H9 (cell line): ENCODE results near the gene PXYLP1. TPM values are rescaled to one million over a fixed set of nuclear protein-coding genes. Genes with fewer than 3 reads are reported as not detected.

Source experiments
- DNase-seq: peaks from one replicate; pipeline ENCODE4 v3.0.0-alpha.2; 2017
- H2AFZ ChIP-seq: one replicate; pipeline ENCODE4 v1.6.1; 2013; ENCODE audit warnings: mild to moderate bottlenecking, low read length, control low read depth, moderate library complexity
- H2AK5ac ChIP-seq: 2 replicates; pipeline ENCODE4 v1.6.1; 2013; ENCODE audit warnings: low read length, control low read depth, mixed read lengths; ENCODE audit not compliant: insufficient read length
- H2BK120ac ChIP-seq: one replicate; pipeline ENCODE4 v1.6.1; 2013; ENCODE audit warnings: low read depth, mild to moderate bottlenecking, low read length, control low read depth, inconsistent platforms; ENCODE audit not compliant: poor library complexity, severe bottlenecking
- H2BK12ac ChIP-seq: 2 replicates; pipeline ENCODE4 v1.6.1; 2013; ENCODE audit warnings: low read length, control low read depth, mixed read lengths, low read depth; ENCODE audit not compliant: insufficient read length
- H2BK15ac ChIP-seq: 2 replicates; pipeline ENCODE4 v1.6.1; 2013; ENCODE audit warnings: low read depth, low read length, control low read depth
- H2BK20ac ChIP-seq: one replicate; pipeline ENCODE4 v1.6.1; 2013; ENCODE audit warnings: low read depth, mild to moderate bottlenecking, low read length, control low read depth, inconsistent platforms; ENCODE audit not compliant: poor library complexity, severe bottlenecking
- H2BK5ac ChIP-seq: 2 replicates; pipeline ENCODE4 v1.6.1; 2013; ENCODE audit warnings: low read length, control low read depth, mixed read lengths; ENCODE audit not compliant: insufficient read length
- H3K14ac ChIP-seq: 2 replicates; pipeline ENCODE4 v1.6.1; 2013; ENCODE audit warnings: low read length, control low read depth; ENCODE audit not compliant: insufficient read depth
- H3K18ac ChIP-seq: 2 replicates; pipeline ENCODE4 v1.6.1; 2013; ENCODE audit warnings: low read depth, mild to moderate bottlenecking, mixed read lengths, low read length, control low read depth; ENCODE audit not compliant: insufficient read length
- H3K23ac ChIP-seq: 2 replicates; pipeline ENCODE4 v1.6.1; 2013; ENCODE audit warnings: low read length, control low read depth, mixed read lengths, low read depth; ENCODE audit not compliant: insufficient read length
- H3K23me2 ChIP-seq: 2 replicates; pipeline ENCODE4 v1.6.1; 2013; ENCODE audit warnings: low read depth, mild to moderate bottlenecking, mixed read lengths, low read length, control low read depth; ENCODE audit not compliant: insufficient read length, poor library complexity, severe bottlenecking
- H3K27ac ChIP-seq: 2 replicates; pipeline ENCODE4 v1.5.1; 2013; ENCODE audit warnings: low read length, control low read depth, mixed read lengths, low read depth; ENCODE audit not compliant: insufficient read length
- H3K27me3 ChIP-seq: 2 replicates; pipeline ENCODE4 v1.6.1; 2013; ENCODE audit warnings: low read length, control low read depth, inconsistent platforms; ENCODE audit not compliant: insufficient read depth
- H3K4ac ChIP-seq: 2 replicates; pipeline ENCODE4 v1.6.1; 2013; ENCODE audit warnings: low read depth, mild to moderate bottlenecking, control low read depth, inconsistent platforms, low read length, moderate library complexity
- H3K4me1 ChIP-seq: 2 replicates; pipeline ENCODE4 v1.6.1; 2013; ENCODE audit warnings: low read length, control low read depth, inconsistent platforms; ENCODE audit not compliant: insufficient read depth
- H3K4me2 ChIP-seq: 2 replicates; pipeline ENCODE4 v1.6.1; 2013; ENCODE audit warnings: low read length, control low read depth, mixed read lengths; ENCODE audit not compliant: insufficient read length, insufficient read depth
- H3K56ac ChIP-seq: 2 replicates; pipeline ENCODE4 v1.6.1; 2013; ENCODE audit warnings: low read depth, mild to moderate bottlenecking, mixed read lengths, low read length, control low read depth; ENCODE audit not compliant: insufficient read length
- H3K79me1 ChIP-seq: 2 replicates; pipeline ENCODE4 v1.6.1; 2013; ENCODE audit warnings: low read depth, mild to moderate bottlenecking, moderate library complexity, low read length, control low read depth, inconsistent platforms; ENCODE audit not compliant: insufficient read depth, poor library complexity, severe bottlenecking
- H3K79me2 ChIP-seq: 2 replicates; pipeline ENCODE4 v1.6.1; 2013; ENCODE audit warnings: low read length, control low read depth, inconsistent platforms; ENCODE audit not compliant: insufficient read depth
- H3K9ac ChIP-seq: 2 replicates; pipeline ENCODE4 v1.6.1; 2013; ENCODE audit warnings: low read length, control low read depth, mixed read lengths; ENCODE audit not compliant: insufficient read length; ENCODE audit errors: extremely low read depth
- H3K9me3 ChIP-seq: one replicate; pipeline ENCODE4 v1.6.1; 2013; ENCODE audit warnings: low read depth, low read length, inconsistent platforms; ENCODE audit not compliant: control insufficient read depth
- H3T11ph ChIP-seq: one replicate; pipeline ENCODE4 v1.6.1; 2013; ENCODE audit warnings: mild to moderate bottlenecking, low read length, control low read depth, inconsistent platforms
- H4K20me1 ChIP-seq: one replicate; pipeline ENCODE4 v1.6.1; 2013; ENCODE audit not compliant: control insufficient read depth, insufficient read length, insufficient read depth
- H4K5ac ChIP-seq: 2 replicates; pipeline ENCODE4 v1.6.1; 2013; ENCODE audit warnings: low read depth, mild to moderate bottlenecking, mixed read lengths, low read length, control low read depth; ENCODE audit not compliant: insufficient read length
- H4K8ac ChIP-seq: replicated peaks from 2 replicates; pipeline ENCODE4 v1.6.1; 2013; ENCODE audit warnings: low read length, control low read depth, mixed read lengths, low read depth; ENCODE audit not compliant: insufficient read length
- H4K91ac ChIP-seq: 2 replicates; pipeline ENCODE4 v1.6.1; 2013; ENCODE audit warnings: low read depth, mild to moderate bottlenecking, moderate library complexity, mixed read lengths, low read length, control low read depth; ENCODE audit not compliant: insufficient read length
- H3K27ac Mint-ChIP-seq, 3 experiments: 2 replicates in 2 of 3; 3 replicates in 1 of 3; pipeline ENCODE4 v1.8.0; 2020 to 2021; ENCODE audit warnings: mixed read lengths in 3 of 3, mild to moderate bottlenecking in 1 of 3, moderate library complexity in 1 of 3
- H3K27me3 Mint-ChIP-seq: 2 replicates; pipeline ENCODE4 v1.8.0; 2021; ENCODE audit warnings: low read depth, mild to moderate bottlenecking, moderate library complexity, mixed read lengths
- H3K36me3 Mint-ChIP-seq, 3 experiments: 2 replicates in 2 of 3; 3 replicates in 1 of 3; pipeline ENCODE4 v1.8.0; 2020 to 2021; ENCODE audit warnings: low read depth in 3 of 3, mixed read lengths in 3 of 3; ENCODE audit not compliant: insufficient read depth in 1 of 3
- H3K4me1 Mint-ChIP-seq, 2 experiments: 2 replicates each; pipeline ENCODE4 v1.8.0; 2020; ENCODE audit warnings: mixed read lengths in 2 of 2
- H3K4me3 Mint-ChIP-seq, 2 experiments: 2 replicates in 1 of 2; 3 replicates in 1 of 2; pipeline ENCODE4 v1.8.0; 2020 to 2021; ENCODE audit warnings: mild to moderate bottlenecking in 2 of 2, mixed read lengths in 2 of 2, moderate library complexity in 1 of 2
- H3K9me3 Mint-ChIP-seq, 2 experiments: 2 replicates in 1 of 2; 3 replicates in 1 of 2; pipeline ENCODE4 v1.8.0; 2020; ENCODE audit warnings: mild to moderate bottlenecking in 2 of 2, mixed read lengths in 2 of 2, moderate library complexity in 1 of 2
- WGBS: extraction: QIAGEN DNeasy Blood & Tissue Kit; methylation state at CpG from one replicate; pipeline ENCODE4 v1.1.7; 2013; ENCODE audit warnings: missing lambda C conversion rate, low lambda C conversion rate, mixed read lengths; ENCODE audit not compliant: insufficient read length; ENCODE audit errors: extremely low coverage; 5-methylcytosine and 5-hydroxymethylcytosine counted together
- total RNA-seq: library from RNA; stranded (reverse); gene quantifications from 2 replicates; pipeline ENCODE4 v1.2.1, GENCODE V29; 2021
- TF ChIP-seq, protein P1 (sequence below): fragments of 200-600 bp; sonication (generic); conservative IDR thresholded peaks from 3 replicates; pipeline ENCODE4 v1.8.0; 2021; ENCODE audit warnings: antibody characterized with exemption, mild to moderate bottlenecking

Gene PXYLP1
- total RNA-seq, 1 experiment from 2014 or later: 17.9 TPM

DNA sequence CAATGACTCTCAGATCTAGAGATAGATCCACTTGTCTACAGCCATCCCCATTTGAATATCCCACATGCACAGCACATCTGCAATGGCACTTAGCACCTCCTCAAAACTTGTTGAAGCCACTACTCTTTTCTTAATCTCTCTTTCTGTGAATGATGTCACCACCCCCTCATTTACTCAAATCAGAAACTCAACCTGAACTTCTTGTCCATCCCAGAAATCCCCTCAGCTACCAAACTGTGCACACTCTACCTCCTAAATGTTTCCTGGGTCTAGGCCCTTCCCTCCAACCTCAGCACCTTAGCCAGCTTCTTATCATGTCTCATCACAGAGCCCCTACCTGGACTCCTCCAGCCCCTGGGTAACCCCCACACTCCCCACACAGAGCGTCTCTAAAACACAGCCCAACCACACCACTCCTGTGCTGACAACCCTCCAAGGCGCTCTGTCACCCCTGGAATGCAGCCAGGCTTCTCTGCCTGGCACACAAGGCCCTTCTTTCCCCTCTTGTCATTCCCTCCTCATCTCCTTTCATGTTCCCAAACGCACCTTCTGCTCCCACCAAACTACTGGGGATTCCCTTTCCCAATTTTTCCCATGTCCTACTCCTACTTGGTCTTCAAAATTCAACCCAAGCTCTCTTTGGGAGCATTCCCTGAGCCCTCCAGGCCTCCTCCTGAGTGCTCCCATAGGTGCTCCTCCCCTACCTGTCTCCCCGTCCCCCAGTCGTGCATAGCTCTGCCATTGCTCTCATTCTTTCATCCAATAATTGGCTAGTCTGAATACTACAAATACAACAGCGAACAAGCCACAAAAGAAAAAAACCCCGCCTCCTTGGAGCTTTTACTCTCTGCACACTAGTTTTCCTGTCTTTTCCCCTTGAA is 96.9 kb downstream of the PXYLP1 start:
- Histone ChIP-seq H3K56ac (no peak overlapping the region), H3K23ac (no peak overlapping the region), H4K5ac (no peak overlapping the region), H3K79me2 (no peaks in the 10 kb centered on the region), H2BK15ac (no peak overlapping the region), H2BK120ac (no peak overlapping the region), H2AK5ac (no peak overlapping the region), H2AFZ (no peak overlapping the region), H2BK20ac (no peak overlapping the region), H3K79me1 (no peaks in the 10 kb centered on the region), H4K20me1 (no peaks in the 10 kb centered on the region), H3K4me2 (no peak overlapping the region), H3T11ph (no peak overlapping the region), H3K23me2 (no peaks in the 10 kb centered on the region), H3K9ac (no peak overlapping the region), H3K27ac (no peak overlapping the region), H3K4ac (no peak overlapping the region), H3K14ac (no peak overlapping the region), H3K4me1 (peaks cover 2% of the 10 kb centered on the region; the same call in 1 of the 2 replicates), H3K18ac (no peak overlapping the region), H4K8ac (no peak overlapping the region), H4K91ac (no peak overlapping the region), H2BK12ac (no peak overlapping the region), H2BK5ac (no peak overlapping the region), H3K9me3 (no peaks in the 10 kb centered on the region), H3K27me3 (no peaks in the 10 kb centered on the region)
- WGBS: no CpG with 5 or more reads among the region's 7 CpGs
- DNase-seq: no peak
- H3K36me3 Mint-ChIP-seq: no peaks in the 10 kb centered on the region
- H3K4me3 Mint-ChIP-seq: no peak overlapping the region
- H3K9me3 Mint-ChIP-seq: no peaks in the 10 kb centered on the region
- TF ChIP-seq, protein P1, sequence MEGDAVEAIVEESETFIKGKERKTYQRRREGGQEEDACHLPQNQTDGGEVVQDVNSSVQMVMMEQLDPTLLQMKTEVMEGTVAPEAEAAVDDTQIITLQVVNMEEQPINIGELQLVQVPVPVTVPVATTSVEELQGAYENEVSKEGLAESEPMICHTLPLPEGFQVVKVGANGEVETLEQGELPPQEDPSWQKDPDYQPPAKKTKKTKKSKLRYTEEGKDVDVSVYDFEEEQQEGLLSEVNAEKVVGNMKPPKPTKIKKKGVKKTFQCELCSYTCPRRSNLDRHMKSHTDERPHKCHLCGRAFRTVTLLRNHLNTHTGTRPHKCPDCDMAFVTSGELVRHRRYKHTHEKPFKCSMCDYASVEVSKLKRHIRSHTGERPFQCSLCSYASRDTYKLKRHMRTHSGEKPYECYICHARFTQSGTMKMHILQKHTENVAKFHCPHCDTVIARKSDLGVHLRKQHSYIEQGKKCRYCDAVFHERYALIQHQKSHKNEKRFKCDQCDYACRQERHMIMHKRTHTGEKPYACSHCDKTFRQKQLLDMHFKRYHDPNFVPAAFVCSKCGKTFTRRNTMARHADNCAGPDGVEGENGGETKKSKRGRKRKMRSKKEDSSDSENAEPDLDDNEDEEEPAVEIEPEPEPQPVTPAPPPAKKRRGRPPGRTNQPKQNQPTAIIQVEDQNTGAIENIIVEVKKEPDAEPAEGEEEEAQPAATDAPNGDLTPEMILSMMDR: no peak
- H3K27me3 Mint-ChIP-seq: peaks cover 8% of the 10 kb centered on the region
- H3K27ac Mint-ChIP-seq: peak overlapping the region in 1 of 3 experiments; percentile 2; a peak in 1 of 7 replicates
- H3K4me1 Mint-ChIP-seq: peaks cover 8 to 9% of the 10 kb centered on the region in 2 experiments
